Suprapubic skin (tissue), 3 donors: ENCODE measurements around the gene KRT6B.

Source experiments
- CTCF ChIP-seq, 2 donors: fragments of 200-600 bp in 1 of 2; fragments of 450-650 bp in 1 of 2; sonication (generic) in 1 of 2; IDR thresholded peaks; one replicate each; pipeline ENCODE4 v1.5.1; 2016 to 2019; ENCODE audit warnings: antibody characterized with exemption in 2 of 2, mild to moderate bottlenecking in 1 of 2, moderate library complexity in 1 of 2
- POLR2A ChIP-seq, 2 donors: fragments of 450-650 bp; IDR thresholded peaks; one replicate each; pipeline ENCODE4 v1.6.1; 2017; ENCODE audit warnings: antibody characterized with exemption in 2 of 2, mild to moderate bottlenecking in 2 of 2, moderate library complexity in 2 of 2

- TF ChIP-seq POLR2A (IDR thresholded peaks at IDR 0.05) (no peak), CTCF (IDR thresholded peaks at IDR 0.05) (no peak)
These were observed 6.9 kb upstream of the KRT6B start for GRCh38 chr12:52458861-52459260.
